Ammon's horn (tissue), 1 donor: ENCODE measurements around the gene POT1.

Experiments
- DNase-seq: peaks from one replicate; pipeline ENCODE4 v3.0.0-alpha.2; 2016; ENCODE audit warnings: low spot score

POT1 gene

DNA sequence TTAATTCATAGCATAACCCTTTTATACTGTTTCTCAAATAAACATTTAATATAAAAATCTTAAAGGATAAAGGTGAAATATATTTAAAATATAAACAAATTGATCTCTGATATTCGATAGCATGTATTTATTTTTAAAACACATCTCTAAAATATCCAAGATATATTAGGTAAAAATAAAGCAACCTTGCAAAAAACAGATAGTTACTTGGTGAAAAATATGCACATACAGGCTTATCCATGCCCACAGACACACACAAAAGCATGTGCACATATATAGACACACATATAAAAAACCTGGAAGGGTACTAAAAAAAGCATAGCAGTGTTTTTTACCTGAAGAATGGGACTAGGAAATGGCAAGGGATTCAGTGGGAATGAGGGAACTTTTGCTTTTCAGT, 19.8 kb downstream of the POT1 start:
- no peak for DNase-seq

GRCh38 chr7:124908259-124908658, 21.4 kb downstream of the POT1 start:
- no peak for DNase-seq

DNA sequence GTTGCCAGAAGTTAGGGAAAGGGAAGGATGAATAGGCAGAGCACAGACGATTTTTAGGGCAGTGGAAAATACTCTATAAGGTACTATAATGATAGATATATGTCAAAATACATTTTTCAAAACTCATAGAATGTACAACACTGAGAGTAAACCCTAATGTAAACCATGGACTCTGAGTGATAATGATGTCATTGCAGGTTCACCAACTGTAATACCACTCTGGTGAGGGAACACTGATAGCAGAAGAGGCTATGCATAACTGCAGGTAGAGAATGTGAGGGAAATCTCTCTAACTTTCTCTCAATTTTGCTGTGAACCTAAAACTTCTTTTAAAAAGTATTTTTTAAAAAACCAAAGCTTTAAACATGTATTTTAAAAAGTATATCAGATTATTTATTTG, 22.1 kb downstream of the POT1 start:
- DNase-seq, result no peak

DNA sequence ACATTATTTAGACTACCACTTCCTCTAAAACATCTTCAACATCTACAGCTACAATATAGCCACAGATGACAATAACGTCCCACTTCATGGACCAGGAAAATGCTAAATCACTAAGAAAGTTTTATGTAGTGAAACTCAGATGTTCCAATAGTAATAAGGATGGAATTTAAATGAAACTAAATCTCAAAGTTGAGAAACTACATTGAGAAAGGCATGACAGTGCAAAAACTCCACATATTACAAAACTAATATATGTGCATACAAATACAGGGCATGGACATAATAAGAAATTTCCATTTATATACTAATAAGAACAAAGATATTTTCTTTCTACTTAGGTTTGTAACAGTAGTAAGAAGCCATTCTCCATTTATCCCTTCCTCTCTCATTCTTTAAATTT, 31.1 kb downstream of the POT1 start:
- DNase-seq, result no peak

GRCh38 chr7:124896001-124896400, 33.6 kb downstream of the POT1 start:
- DNase-seq, result no peak

DNA sequence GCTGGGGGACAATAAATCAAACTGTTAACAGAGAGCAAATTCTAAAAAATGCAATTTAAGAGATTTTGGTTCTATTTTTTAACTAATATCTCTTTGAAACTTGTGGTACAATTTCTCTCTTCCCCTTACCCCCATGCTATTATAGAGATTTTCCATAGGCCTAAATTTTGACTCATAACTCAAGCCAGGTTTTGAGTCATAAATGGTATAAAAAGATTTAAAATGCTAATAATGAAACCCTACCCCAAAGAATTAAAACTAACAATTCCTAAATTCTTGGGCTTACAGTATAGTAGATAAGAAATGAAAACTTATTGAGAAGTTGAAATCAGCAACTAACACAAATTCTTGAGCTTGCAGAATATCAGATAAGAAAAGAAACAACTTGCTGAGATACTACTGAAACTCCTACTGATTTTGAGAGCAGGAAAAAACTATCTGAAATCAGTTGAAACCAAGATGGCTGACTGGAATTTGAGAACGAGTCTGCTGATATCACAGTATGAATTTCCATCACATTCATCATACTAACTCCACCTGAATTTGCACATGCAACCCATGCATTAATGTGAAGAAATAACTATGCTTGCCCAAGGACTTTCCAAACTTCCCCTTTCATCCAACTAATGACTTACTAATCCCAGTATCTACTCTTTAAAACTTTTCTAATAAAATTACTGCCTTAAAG, 36.3 kb downstream of the POT1 start:
- DNase-seq, result no peak

DNA sequence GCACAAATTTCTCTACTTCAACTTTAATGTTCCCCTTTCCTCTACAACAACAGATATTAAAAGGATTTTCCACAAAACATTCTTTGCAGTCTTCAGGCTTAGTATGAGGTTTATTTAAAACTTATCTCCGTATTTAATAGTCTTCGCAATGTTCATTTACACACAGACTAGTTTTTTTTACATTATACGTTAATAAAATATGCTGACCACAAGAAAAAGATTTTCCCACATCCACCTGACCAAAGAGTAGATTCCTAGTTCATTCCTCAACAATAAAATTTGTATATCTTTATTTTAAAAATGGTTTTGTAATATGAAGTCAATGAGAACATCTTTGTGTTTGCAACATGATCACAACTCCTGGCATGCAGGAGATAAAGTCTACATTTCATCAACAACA, 42.4 kb downstream of the POT1 start:
- DNase-seq, result no peak

DNA sequence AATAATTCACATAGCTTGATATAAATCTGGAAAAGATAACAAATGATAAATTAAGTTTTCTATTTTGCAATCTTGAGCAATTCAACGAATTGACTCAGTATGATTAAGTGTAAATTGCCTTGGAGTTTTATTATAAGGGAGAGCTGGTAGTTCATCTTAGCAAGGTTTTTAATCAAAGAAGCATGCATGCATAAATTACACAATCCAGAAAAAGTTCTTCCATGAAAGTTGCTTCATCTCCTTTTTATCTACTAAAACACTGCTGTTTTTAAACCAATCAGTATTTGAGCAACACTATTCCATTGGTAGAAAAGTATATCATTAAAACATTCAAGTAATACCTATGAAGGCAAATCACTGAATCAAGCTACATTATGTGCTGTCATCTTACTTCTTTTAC, 47.6 kb downstream of the POT1 start:
- no peak for DNase-seq

DNA sequence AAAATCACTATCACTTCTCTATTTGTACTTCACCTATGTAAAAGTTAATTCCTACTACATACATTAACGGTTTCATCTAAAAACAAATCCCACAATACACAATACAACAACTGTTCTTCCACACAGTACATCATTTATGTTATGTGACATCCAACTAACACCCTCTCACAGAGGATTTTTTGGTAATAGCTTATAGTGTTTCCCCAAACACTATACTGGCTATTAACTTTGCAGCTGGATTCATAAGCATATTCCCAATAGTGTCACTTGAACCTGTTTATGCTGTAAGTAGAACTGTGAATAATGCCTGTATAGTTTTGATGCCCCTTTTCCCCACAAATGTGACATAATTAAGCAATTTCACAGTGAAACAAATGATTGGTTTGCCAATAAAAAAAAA, 49.9 kb downstream of the POT1 start:
- no peak for DNase-seq

- no peak for DNase-seq
Observed at GRCh38 chr7:124879103-124879502, 50.5 kb downstream of the POT1 start.

DNA sequence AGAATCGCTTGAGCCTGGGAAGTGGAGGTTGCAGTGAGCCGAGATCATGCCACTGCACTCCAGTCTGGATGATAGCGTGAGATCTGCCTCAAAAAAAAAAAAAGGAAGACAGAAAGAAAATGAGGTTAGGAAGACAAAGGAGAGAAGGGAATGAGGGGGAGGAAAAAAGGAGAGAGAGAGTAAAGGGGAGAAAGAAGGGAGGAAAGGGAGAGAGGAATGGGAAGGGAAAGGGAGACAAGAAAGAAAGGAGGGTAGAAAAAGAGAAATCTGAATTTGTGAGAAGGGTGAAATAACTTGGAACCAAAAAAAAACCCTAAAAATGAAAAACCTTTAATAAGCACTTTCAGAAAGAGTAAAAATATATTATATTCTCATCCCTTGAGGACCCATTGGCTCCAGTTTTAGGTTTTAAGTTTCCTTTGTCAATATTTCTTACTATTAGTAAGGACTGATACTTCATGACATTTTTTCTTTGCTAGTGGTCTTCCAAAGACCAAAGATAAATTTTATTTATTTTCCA, 54.9 kb downstream of the POT1 start:
- DNase-seq, result no peak

DNA sequence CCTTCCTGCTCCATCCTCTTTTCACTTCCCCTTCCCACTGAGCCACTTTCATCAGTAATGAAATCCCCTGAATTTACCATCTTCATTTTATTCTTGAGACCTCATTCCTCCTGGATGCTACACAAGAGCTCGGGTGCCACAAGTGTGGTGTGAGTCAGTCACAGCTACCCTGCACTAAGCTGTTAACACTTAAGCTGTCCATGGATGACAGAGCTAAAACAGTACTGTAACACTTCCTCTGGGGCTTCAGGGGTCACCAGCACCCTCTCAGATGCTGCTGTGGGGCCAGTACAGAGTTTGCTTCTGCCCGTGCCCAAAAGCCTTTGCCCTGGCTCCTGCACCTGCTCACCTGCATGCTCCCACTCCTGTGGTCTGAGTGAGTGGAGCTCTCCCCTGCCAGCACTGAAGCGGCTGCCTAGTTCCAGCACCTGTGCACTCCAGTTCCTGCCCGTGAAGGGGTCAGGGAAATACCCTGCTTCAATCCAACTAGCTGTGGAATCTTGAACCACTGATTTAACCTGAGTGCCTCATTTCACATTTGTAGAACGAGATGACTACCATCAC, 71.9 kb downstream of the POT1 start:
- DNase-seq, result no peak

DNA sequence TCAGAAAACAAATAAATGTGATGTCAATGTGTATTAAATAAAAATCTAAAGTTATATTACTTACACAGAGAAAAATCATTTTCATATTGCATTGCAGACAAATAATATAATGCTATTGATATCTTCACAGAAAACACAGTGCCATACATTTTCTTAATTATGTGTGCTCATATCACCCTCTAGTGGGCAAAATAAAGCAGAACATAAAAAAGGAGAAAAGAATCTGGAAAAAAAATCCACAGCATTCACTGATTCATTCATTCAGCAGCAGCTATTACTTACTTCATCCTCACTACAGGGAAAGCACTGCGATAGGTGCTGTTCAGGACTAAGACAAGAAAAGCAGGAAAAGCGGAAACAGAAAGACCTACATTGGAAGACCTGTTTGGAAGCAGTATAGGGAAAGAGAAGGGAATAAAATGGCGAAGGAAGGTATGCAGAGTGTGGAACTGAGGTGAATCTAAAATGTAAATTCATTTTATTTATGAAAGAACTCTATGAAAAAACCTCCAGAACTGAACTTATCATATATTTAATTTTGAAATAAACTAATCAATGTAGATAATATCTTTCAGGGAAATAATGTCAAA, 73.2 kb downstream of the POT1 start:
- DNase-seq, result peak; percentile 33

GRCh38 chr7:124843336-124843735, 86.3 kb downstream of the POT1 start:
- no peak for DNase-seq

- peak; percentile 63 for DNase-seq
Observed at GRCh38 chr7:124840435-124840834, 89.2 kb downstream of the POT1 start.

GRCh38 chr7:124839687-124840086, 89.9 kb downstream of the POT1 start:
- no peak for DNase-seq

GRCh38 chr7:124836173-124836572, 93.5 kb downstream of the POT1 start:
- DNase-seq, result no peak

DNA sequence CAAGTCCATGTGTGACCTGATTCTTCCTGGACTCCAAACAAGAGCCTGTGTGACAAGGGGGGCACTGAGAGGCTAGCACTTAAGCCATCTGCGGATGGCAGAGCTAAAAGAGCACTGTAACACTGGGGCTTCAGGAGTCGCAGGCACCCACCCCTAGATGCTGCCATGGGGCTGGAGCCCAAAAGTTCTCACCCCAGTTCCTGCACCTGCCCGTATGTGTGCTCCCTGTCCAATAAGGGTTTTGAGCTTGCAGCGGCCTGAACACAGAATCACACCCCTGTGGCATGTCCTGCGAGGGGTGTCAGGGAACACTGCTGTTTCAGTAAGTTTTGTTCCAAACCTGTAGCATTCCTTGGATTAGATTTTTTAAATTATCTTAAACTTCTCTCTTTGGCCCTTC, 110.8 kb downstream of the POT1 start:
- DNase-seq, result no peak

- no peak for DNase-seq
Observed at GRCh38 chr7:124813994-124814798, 115.4 kb downstream of the POT1 start.

- no peak for DNase-seq
Observed at GRCh38 chr7:124812764-124813163, 116.9 kb downstream of the POT1 start.

GRCh38 chr7:124811341-124811740, 118.3 kb downstream of the POT1 start:
- DNase-seq, result no peak

DNA sequence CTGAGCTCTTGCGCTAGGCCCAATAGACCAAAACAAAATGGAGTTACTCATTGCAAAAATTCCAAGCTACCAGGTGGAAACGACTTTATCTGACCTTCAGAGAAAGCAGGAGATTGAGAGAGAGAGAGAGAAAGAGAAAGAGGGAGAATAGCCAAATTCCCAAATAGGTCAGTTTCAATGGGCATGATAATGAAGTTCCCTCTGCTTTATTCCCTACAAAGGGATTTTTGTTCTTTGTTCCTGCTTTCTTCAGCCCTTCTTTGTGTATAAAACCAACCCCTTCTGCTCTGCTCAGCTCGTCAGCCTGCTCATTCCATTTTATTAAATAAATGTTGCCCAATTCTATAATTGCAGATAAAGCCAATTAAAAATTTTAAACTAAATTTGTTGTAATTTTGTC, 119.0 kb downstream of the POT1 start:
- peak; percentile 18 for DNase-seq

- no peak for DNase-seq
Observed at GRCh38 chr7:124808206-124808605, 121.4 kb downstream of the POT1 start.
